MM.1S (cell line): ENCODE data around the gene NF2.

Source experiments
- DNase-seq: peaks from one replicate; pipeline ENCODE4 v3.0.0-alpha.2; 2015
- H2AFZ ChIP-seq: fragments of 300-600 bp; sonication (generic); 2 replicates; pipeline ENCODE4 v1.6.0; 2016; ENCODE audit warnings: antibody characterized with exemption, low read length
- H3F3A ChIP-seq: fragments of 300-600 bp; sonication (generic); 2 replicates; pipeline ENCODE4 v1.6.1; 2016; ENCODE audit warnings: mild to moderate bottlenecking, antibody characterized with exemption, low read length, moderate library complexity, mixed read lengths; ENCODE audit not compliant: insufficient read depth
- H3K27ac ChIP-seq: fragments of 300-600 bp; sonication (generic); 2 replicates; pipeline ENCODE4 v1.5.1; 2016; ENCODE audit warnings: mild to moderate bottlenecking, low read length
- H3K27me3 ChIP-seq: fragments of 300-600 bp; sonication (generic); replicated peaks from 2 replicates; pipeline ENCODE4 v1.6.0; 2016; ENCODE audit warnings: low read length; ENCODE audit not compliant: insufficient read depth
- H3K36me3 ChIP-seq: fragments of 300-600 bp; sonication (generic); replicated peaks from 2 replicates; pipeline ENCODE4 v1.6.1; 2016; ENCODE audit warnings: mild to moderate bottlenecking, low read length, mixed read lengths; ENCODE audit not compliant: insufficient read depth
- H3K4me1 ChIP-seq: fragments of 300-600 bp; sonication (generic); 2 replicates; pipeline ENCODE4 v1.6.1; 2016; ENCODE audit warnings: low read length, mixed read lengths
- H3K4me2 ChIP-seq: fragments of 300-600 bp; sonication (generic); 2 replicates; pipeline ENCODE4 v1.6.0; 2016; ENCODE audit warnings: low read depth, low read length
- H3K4me3 ChIP-seq: fragments of 300-600 bp; sonication (generic); 2 replicates; pipeline ENCODE4 v1.5.1; 2016; ENCODE audit warnings: low read length, mixed read lengths
- H3K79me2 ChIP-seq: fragments of 300-600 bp; sonication (generic); 2 replicates; pipeline ENCODE4 v1.6.1; 2016; ENCODE audit warnings: mixed run types, low read length, mixed read lengths
- H3K9ac ChIP-seq: fragments of 300-600 bp; sonication (generic); 2 replicates; pipeline ENCODE4 v1.6.1; 2016; ENCODE audit warnings: low read length, mixed read lengths
- H3K9me2 ChIP-seq: fragments of 300-600 bp; sonication (generic); replicated peaks from 2 replicates; pipeline ENCODE4 v1.6.1; 2016; ENCODE audit warnings: mild to moderate bottlenecking, low read length, mixed read lengths; ENCODE audit not compliant: insufficient read depth
- H3K9me3 ChIP-seq: fragments of 300-600 bp; sonication (generic); replicated peaks from 2 replicates; pipeline ENCODE4 v1.6.1; 2016; ENCODE audit warnings: mild to moderate bottlenecking, low read length, mixed read lengths; ENCODE audit not compliant: insufficient read depth
- H4K20me1 ChIP-seq: fragments of 300-600 bp; sonication (generic); 2 replicates; pipeline ENCODE4 v1.6.1; 2016; ENCODE audit warnings: mild to moderate bottlenecking, low read length, moderate library complexity, mixed read lengths; ENCODE audit not compliant: insufficient read depth
- EZH2 ChIP-seq: fragments of 300-600 bp; sonication (generic); optimal IDR thresholded peaks from 2 replicates; pipeline ENCODE3; 2017; ENCODE audit warnings: low read depth, mild to moderate bottlenecking, antibody characterized with exemption, low read length, mixed read lengths
- EZH2phosphoT487 ChIP-seq: fragments of 300-600 bp; sonication (generic); IDR thresholded peaks from 2 replicates; pipeline ENCODE4 v1.6.1; 2018; ENCODE audit warnings: antibody characterized with exemption, low read length
- TF ChIP-seq, protein P1 (sequence below): fragments of 300-600 bp; sonication (generic); IDR thresholded peaks from 2 replicates; pipeline ENCODE4 v1.5.1; 2016; ENCODE audit warnings: antibody characterized with exemption, low read length, mixed read lengths

The NF2 gene

DNA sequence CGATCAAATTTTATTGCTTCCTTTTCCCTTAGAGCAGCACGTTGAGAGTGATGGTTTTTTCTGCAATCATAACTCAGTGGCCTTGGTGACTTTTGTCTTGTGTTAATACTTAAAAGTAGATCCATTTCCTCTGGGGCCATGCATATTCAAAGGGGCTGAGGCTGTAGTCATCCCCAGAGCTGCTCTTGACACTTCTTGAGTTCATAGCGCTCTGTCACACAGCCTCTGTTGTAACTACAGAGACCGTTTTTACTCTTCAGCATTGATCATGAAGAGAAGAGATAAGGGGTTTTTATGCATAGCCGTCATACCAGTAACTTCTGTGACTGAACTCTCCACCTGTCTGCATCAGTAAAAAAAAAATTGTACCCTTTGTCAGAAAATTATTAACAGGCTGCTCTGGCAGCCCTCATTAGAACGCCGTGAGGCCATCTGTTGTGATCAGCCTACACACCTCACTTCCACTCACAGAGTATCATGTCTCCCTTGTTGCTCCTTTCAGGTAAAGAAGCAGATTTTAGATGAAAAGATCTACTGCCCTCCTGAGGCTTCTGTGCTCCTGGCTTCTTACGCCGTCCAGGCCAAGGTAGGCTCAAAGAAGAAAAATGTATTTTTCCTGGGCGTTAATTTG is 38.4 kb downstream of the NF2 start:
- Histone ChIP-seq H3K79me2 (peaks cover under 1% of the 10 kb centered on the region), H3K36me3 (peaks cover 4% of the 10 kb centered on the region; the same call in 1 of the 2 replicates), H3K9me2 (no peaks in the 10 kb centered on the region), H3K9me3 (no peaks in the 10 kb centered on the region), H2AFZ (no peak overlapping the region), H3K27ac (no peak overlapping the region), H3K27me3 (no peaks in the 10 kb centered on the region), H3F3A (peaks cover 15% of the 10 kb centered on the region), H3K4me3 (no peak overlapping the region), H3K9ac (no peak overlapping the region), H3K4me2 (peak overlapping the region; percentile 33), H4K20me1 (peaks cover 13% of the 10 kb centered on the region; the same call in 1 of the 2 replicates), H3K4me1 (peaks cover 21% of the 10 kb centered on the region)
- DNase-seq, result no peak
- TF ChIP-seq EZH2, result no peak
- TF ChIP-seq, protein P1, sequence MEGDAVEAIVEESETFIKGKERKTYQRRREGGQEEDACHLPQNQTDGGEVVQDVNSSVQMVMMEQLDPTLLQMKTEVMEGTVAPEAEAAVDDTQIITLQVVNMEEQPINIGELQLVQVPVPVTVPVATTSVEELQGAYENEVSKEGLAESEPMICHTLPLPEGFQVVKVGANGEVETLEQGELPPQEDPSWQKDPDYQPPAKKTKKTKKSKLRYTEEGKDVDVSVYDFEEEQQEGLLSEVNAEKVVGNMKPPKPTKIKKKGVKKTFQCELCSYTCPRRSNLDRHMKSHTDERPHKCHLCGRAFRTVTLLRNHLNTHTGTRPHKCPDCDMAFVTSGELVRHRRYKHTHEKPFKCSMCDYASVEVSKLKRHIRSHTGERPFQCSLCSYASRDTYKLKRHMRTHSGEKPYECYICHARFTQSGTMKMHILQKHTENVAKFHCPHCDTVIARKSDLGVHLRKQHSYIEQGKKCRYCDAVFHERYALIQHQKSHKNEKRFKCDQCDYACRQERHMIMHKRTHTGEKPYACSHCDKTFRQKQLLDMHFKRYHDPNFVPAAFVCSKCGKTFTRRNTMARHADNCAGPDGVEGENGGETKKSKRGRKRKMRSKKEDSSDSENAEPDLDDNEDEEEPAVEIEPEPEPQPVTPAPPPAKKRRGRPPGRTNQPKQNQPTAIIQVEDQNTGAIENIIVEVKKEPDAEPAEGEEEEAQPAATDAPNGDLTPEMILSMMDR, result no peak
- no peak for TF ChIP-seq EZH2phosphoT487

DNA sequence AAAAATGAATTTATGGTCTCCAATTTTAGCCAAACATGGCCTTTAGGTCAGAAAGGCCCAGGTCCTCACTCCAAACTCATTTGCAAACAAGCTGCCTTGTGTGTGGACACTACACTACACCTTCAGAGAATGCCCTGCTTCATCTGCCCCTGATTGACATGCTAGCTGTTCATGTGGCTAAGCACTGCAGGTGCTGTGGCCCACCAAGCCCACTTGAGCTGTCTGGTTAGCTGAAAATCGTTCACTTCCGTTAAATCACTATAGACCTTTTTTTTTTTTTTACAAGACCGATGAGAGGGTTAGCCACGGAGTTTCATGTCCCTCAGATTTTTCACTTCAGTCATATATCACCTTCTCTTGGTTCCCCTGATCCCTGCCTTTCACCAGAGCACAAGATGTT is 39.3 kb downstream of the NF2 start:
- Histone ChIP-seq H3K9ac (no peak overlapping the region), H3K4me1 (peaks cover 21% of the 10 kb centered on the region), H3K36me3 (peaks cover 4% of the 10 kb centered on the region; the same call in 1 of the 2 replicates), H3K79me2 (no peaks in the 10 kb centered on the region), H3K4me2 (no peak overlapping the region), H2AFZ (no peak overlapping the region), H3K9me3 (no peaks in the 10 kb centered on the region), H4K20me1 (peaks cover 13% of the 10 kb centered on the region; the same call in 1 of the 2 replicates), H3K4me3 (no peak overlapping the region), H3K27me3 (no peaks in the 10 kb centered on the region), H3K27ac (no peak overlapping the region), H3K9me2 (no peaks in the 10 kb centered on the region), H3F3A (peaks cover 15% of the 10 kb centered on the region)
- no peak for DNase-seq
- TF ChIP-seq, protein P1, result no peak
- TF ChIP-seq EZH2phosphoT487 (no peak), EZH2 (no peak)

DNA sequence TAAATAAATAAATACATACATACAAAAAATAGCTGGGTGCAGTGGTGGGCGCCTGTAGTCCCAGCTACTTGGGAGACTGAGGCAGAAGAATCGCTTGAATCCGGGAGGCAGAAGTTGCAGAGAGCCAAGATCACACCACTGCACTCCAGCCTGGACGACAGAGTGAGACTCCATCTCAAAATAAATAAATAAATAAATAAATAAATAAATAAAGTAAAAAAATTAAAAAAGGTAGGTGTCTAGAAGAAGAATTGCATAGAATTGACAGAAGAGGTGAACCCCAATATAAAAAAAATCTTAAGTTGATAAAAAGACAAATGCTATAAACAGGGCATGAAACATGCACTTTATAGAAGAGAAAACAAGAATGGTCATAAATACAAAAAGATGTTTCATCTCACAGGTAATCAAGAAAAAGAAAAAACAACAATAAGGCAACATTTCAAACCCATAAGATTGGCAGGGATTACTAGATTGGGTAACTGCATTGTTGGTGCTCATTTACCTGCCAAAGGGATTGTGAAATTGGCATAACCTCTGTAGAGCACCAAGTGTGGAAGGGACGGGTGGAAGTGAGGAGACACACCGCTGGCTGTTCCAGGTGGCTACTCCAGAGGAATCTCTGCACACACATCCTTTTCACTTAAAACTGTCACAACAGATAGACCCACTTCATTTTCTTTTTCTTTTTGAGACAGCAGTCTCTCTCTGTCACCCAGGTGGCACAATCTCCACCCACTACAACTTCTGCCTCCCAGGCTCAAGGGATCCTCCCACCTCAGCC is 44.7 kb downstream of the NF2 start:
- Histone ChIP-seq H3K4me3 (no peak overlapping the region), H2AFZ (no peak overlapping the region), H3K79me2 (no peaks in the 10 kb centered on the region), H3K27me3 (no peaks in the 10 kb centered on the region), H3K27ac (no peak overlapping the region), H3K4me2 (no peak overlapping the region), H3K4me1 (no peaks in the 10 kb centered on the region), H3F3A (no peaks in the 10 kb centered on the region), H3K9me2 (no peaks in the 10 kb centered on the region), H3K9ac (no peak overlapping the region), H4K20me1 (no peaks in the 10 kb centered on the region; the same call in 1 of the 2 replicates), H3K36me3 (no peaks in the 10 kb centered on the region), H3K9me3 (no peaks in the 10 kb centered on the region)
- TF ChIP-seq, protein P1, result no peak
- TF ChIP-seq EZH2, result no peak
- no peak for TF ChIP-seq EZH2phosphoT487
- no peak for DNase-seq
